Esophagus (tissue), 2 donors: Measurements from ENCODE around the gene ZFC3H1. TPM values are rescaled to one million over a fixed set of nuclear protein-coding genes. Genes with fewer than 3 reads are reported as not detected.

ENCODE experiments used
- H3K27ac ChIP-seq, 2 donors: one replicate each; pipeline ENCODE4 v1.5.1; 2013; ENCODE audit warnings: low read depth in 2 of 2, mild to moderate bottlenecking in 2 of 2, inconsistent platforms in 1 of 2, low read length in 1 of 2, moderate library complexity in 1 of 2
- H3K27me3 ChIP-seq, 2 donors: one replicate each; pipeline ENCODE4 v1.6.1; 2013; ENCODE audit warnings: low read length in 2 of 2, control low read depth in 1 of 2, mild to moderate bottlenecking in 1 of 2; ENCODE audit not compliant: insufficient read depth in 2 of 2, control insufficient read depth in 1 of 2
- H3K36me3 ChIP-seq, 2 donors: one replicate each; pipeline ENCODE4 v1.6.1; 2013; ENCODE audit warnings: low read length in 1 of 2; ENCODE audit not compliant: control insufficient read depth in 2 of 2, insufficient read depth in 2 of 2
- H3K4me1 ChIP-seq, 2 donors: one replicate each; pipeline ENCODE4 v1.6.1; 2013; ENCODE audit warnings: low read length in 1 of 2; ENCODE audit not compliant: control insufficient read depth in 2 of 2, insufficient read depth in 2 of 2
- H3K4me3 ChIP-seq, 2 donors: one replicate each; pipeline ENCODE4 v1.5.1; 2013; ENCODE audit warnings: low read length in 2 of 2, mild to moderate bottlenecking in 2 of 2, low read depth in 1 of 2, moderate library complexity in 1 of 2
- H3K9me3 ChIP-seq, 2 donors: one replicate each; pipeline ENCODE4 v1.6.1; 2013; ENCODE audit warnings: mild to moderate bottlenecking in 2 of 2, low read depth in 1 of 2, low read length in 1 of 2, moderate library complexity in 1 of 2; ENCODE audit not compliant: control insufficient read depth in 2 of 2, insufficient read depth in 1 of 2
- WGBS, 2 donors: extraction: QIAGEN DNeasy Blood & Tissue Kit; methylation state at CpG; one replicate each; pipeline ENCODE4 v1.1.7; 2013; 5-methylcytosine and 5-hydroxymethylcytosine counted together
- polyA plus RNA-seq, 2 donors: library from polyadenylated mRNA; stranded (reverse); fragments of 200-250 nt; gene quantifications; one replicate each; pipeline ENCODE4 v1.2.3, GENCODE V29; 2013
- donor health status: healthy with polysubstance abuse.
- donor health status: Bipolar disorder and iron deficiency.

ZFC3H1 gene
- polyA plus RNA-seq, 2 donors: 15.5 to 24.7 TPM

- Histone ChIP-seq H3K27ac (no peak overlapping the region), H3K4me1 (no peaks in the 10 kb centered on the region), H3K36me3 (peaks cover 0 to 3% of the 10 kb centered on the region in 2 donors), H3K27me3 (no peaks in the 10 kb centered on the region), H3K9me3 (no peaks in the 10 kb centered on the region), H3K4me3 (no peak overlapping the region)
- 77 to 84% methylated on average over 6 of the region's 6 CpGs for WGBS, 2 donors
Observed at GRCh38 chr12:71610031-71610795, 53.4 kb downstream of the ZFC3H1 start.

DNA sequence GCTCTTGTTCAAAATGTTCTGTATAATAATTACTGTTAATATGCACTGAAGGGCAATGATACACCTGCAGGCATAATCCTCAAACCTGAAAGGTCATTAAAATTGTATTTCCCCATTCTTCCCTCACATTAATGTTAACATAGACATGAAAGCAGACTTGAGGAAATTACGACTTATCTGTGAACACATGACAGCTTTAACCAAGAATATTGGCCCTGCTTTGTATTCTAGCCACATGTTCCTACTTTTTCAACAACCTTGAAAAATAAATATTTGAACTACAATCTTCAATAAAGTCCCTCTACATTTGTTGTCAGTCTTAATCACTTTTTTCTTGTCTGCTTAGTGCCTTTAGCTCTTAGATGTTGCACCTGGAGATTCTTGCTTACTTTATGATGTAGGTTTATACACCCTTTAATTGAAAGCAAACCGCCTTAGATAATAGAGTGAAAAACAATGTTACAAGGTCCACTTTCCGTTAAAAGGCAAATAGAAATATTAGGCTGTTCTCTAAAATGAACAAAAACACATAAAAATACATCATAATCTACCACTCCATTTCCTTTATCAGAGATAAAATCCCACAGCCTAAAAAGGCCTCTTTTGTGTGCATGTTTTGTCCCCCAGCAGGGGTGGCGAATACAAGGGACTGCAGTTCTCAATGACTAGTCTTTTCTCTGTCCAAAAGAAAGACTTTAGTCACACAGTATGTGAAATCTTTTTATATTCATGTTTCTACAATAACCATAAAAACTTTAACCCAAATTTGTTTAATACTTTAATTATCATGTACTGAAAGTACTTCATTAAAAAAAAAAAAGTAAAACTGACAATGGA lies 55.9 kb downstream of the ZFC3H1 start:
- Histone ChIP-seq H3K4me3 (no peak overlapping the region), H3K27ac (no peak overlapping the region), H3K36me3 (peaks cover 0 to 2% of the 10 kb centered on the region in 2 donors), H3K27me3 (no peaks in the 10 kb centered on the region), H3K9me3 (no peaks in the 10 kb centered on the region), H3K4me1 (no peaks in the 10 kb centered on the region)
- WGBS, 2 donors: 75 to 84% methylated on average over 4 of the region's 4 CpGs

DNA sequence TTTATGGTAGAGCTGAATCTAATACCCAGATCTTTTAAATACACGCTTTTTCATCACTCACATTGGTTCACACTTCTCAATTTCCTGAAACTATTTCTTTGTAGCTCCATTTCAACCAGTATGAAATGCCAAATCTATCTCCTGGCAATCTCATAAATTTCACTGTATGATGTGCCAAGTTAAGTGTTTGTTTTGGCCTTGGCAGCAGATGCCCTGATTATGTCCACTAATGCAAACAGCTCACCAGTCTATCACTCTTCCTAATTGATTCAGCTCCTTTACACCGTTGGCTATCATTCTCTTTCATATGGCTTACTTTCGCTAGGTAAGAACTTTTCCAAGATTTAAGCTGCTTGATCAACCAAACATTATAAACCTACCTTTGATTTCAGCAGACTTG lies 58.6 kb downstream of the ZFC3H1 start:
- Histone ChIP-seq H3K4me3 (no peak overlapping the region), H3K9me3 (no peaks in the 10 kb centered on the region), H3K27me3 (no peaks in the 10 kb centered on the region), H3K4me1 (no peaks in the 10 kb centered on the region), H3K36me3 (no peaks in the 10 kb centered on the region), H3K27ac (no peak overlapping the region)
- WGBS, 2 donors: 56 to 62% methylated on average over 3 of the region's 3 CpGs

DNA sequence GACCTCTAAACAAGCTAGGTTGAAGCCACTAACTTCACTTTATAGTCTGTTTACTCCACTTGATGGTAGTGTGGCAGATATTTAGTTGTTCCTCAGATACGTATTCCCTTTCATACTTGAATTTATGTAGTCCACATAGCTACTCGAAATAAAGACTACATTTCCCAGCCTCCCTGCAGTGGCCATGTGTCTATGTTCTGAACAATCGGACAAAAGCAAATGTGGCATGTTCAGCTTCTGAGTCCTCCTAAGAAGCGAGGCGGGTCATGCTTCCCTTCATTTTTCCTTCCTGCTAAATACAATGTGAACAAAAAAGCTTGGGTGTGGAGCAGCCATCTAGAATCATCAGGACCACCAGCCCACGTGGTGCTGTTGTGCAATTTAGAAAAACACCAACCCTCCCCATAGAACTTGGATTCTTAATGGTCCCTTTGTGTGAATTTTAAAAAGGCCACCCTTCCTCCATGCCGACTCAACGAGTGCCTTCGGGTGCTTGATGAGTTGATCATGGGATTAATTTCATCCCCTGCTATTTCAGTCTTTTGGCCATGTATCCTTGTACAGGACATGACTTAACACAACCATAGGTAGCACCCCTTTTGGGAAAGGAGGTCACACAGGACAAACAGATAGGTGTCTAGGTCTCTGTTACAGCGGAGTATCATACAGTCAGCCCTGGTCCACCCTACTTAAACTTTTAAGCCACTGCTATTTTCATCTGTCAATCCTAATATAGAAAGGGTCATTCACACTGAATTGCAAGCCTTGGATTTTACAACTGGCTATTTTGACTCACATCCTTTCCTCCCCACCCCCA lies 60.7 kb downstream of the ZFC3H1 start:
- WGBS, 2 donors: 76 to 83% methylated on average over 10 of the region's 10 CpGs
- Histone ChIP-seq H3K27ac (no peak overlapping the region), H3K27me3 (no peaks in the 10 kb centered on the region), H3K36me3 (no peaks in the 10 kb centered on the region), H3K9me3 (no peaks in the 10 kb centered on the region), H3K4me3 (no peak overlapping the region), H3K4me1 (no peaks in the 10 kb centered on the region)

- no peaks in the 10 kb centered on the region for H3K36me3 ChIP-seq
- no peak overlapping the region for H3K27ac ChIP-seq
- no peak overlapping the region for H3K4me3 ChIP-seq
- H3K27me3 ChIP-seq: no peaks in the 10 kb centered on the region
- H3K4me1 ChIP-seq: no peaks in the 10 kb centered on the region
- no peaks in the 10 kb centered on the region for H3K9me3 ChIP-seq
Observed at GRCh38 chr12:71601546-71601945, 62.1 kb downstream of the ZFC3H1 start.

- no peaks in the 10 kb centered on the region for H3K36me3 ChIP-seq
- no peak overlapping the region for H3K4me3 ChIP-seq
- no peaks in the 10 kb centered on the region for H3K27me3 ChIP-seq
Observed at GRCh38 chr12:71599210-71599609, 64.4 kb downstream of the ZFC3H1 start.

GRCh38 chr12:71594214-71594948 lies 69.3 kb downstream of the ZFC3H1 start:
- H3K4me3 ChIP-seq: no peak overlapping the region
- H3K27ac ChIP-seq: no peak overlapping the region
- 46 to 74% methylated on average over 5 of the region's 5 CpGs for WGBS, 2 donors
- H3K36me3 ChIP-seq: no peaks in the 10 kb centered on the region
- no peaks in the 10 kb centered on the region for H3K27me3 ChIP-seq
- no peaks in the 10 kb centered on the region for H3K9me3 ChIP-seq
- H3K4me1 ChIP-seq: no peaks in the 10 kb centered on the region

More at GRCh38 chr12:71599210-71599609, 64.4 kb downstream of the ZFC3H1 start:
- Histone ChIP-seq H3K4me1 (no peaks in the 10 kb centered on the region), H3K27ac (no peak overlapping the region), H3K9me3 (no peaks in the 10 kb centered on the region)

DNA sequence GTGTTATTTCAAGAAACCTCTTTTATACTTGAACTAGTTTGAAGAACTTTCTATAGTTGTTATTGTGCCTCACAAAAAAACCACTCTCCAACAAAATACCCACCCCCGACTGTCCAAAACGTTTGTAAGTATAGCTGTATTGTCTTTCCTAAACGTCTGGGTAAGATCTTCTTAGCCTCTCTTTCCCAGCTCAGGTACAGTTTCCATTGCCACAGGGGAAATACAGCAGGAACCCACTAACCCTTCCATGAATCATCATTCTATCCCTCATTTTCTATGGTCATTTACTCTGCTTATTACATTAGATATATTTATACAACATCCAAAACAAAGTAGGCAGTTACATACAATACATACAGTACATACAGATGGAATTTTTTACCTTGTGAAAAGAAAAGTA lies 70.8 kb downstream of the ZFC3H1 start:
- Histone ChIP-seq H3K4me3 (no peak overlapping the region), H3K36me3 (no peaks in the 10 kb centered on the region), H3K27ac (no peak overlapping the region), H3K4me1 (no peaks in the 10 kb centered on the region), H3K9me3 (no peaks in the 10 kb centered on the region), H3K27me3 (no peaks in the 10 kb centered on the region)
- 42 to 57% methylated on average over 3 of the region's 3 CpGs for WGBS, 2 donors

DNA sequence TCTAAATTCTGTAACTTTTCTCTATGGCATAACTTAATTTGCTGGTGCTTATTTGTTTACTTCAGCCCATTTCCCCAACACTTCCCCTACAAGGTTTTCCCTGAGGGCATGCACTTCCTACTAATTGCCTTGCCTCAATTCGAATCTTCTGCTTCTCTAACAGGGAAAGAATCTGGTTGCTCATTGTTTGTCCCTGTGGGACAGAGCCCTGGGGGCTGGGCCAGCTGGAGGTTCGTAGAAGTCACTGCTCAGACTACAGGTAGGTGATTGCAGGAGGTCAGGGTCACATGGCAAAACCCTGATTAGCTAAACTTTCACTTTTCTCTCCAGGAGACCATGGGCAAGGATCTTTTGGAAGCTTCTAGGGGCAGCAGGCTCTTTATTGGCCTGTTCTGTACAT lies 72.0 kb downstream of the ZFC3H1 start:
- 50 to 61% methylated on average over 2 of the region's 2 CpGs for WGBS, 2 donors
- H3K27ac ChIP-seq: no peak overlapping the region
- H3K27me3 ChIP-seq: no peaks in the 10 kb centered on the region
- no peak overlapping the region for H3K4me3 ChIP-seq
- H3K9me3 ChIP-seq: no peaks in the 10 kb centered on the region
- no peaks in the 10 kb centered on the region for H3K36me3 ChIP-seq
- H3K4me1 ChIP-seq: no peaks in the 10 kb centered on the region
